Astrocyte (in vitro differentiated cells and primary cell): ENCODE results near the gene ALX4.

ENCODE experiments used
- CTCF ChIP-seq: IDR thresholded peaks from 2 replicates; pipeline ENCODE4 v1.5.1; 2011; ENCODE audit warnings: low read depth, mild to moderate bottlenecking, inconsistent platforms, low read length, moderate library complexity; ENCODE audit not compliant: insufficient read depth
- EZH2 ChIP-seq: IDR thresholded peaks from 2 replicates; pipeline ENCODE4 v1.6.1; 2012; ENCODE audit warnings: mild to moderate bottlenecking, low read length, inconsistent platforms; ENCODE audit not compliant: insufficient read depth

DNA sequence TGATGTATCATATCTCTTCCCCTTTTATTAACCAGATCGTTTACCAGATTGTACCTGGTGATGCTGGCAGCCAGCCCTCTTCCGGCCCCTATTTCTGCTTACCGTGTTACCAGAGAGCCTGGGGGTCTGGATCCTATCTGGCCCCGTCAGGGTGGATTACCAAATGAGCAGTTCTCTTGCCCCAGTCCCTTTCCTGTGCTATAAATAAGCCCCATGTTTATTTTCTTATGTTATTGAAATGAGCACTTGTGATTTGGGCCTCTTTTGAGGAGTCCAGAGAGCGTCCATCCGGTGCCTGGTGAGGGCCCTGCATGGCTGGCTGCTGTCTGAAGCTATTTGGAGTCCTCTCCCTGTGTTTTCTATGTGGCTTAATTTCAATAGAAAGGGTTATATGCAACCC, 59.5 kb downstream of the ALX4 start:
- TF ChIP-seq CTCF (no peak), EZH2 (no peak)
